Keratinocyte (primary cell): ENCODE data around the gene UGCG. TPM values are rescaled to one million over a fixed set of nuclear protein-coding genes. Genes with fewer than 3 reads are reported as not detected.

Experiments used
- DNase-seq: peaks from one replicate; pipeline ENCODE4 v3.0.0-alpha.2; 2011; ENCODE audit warnings: low read depth, missing footprints, low spot score
- FAIRE-seq: peaks from 2 replicates; lab custom pipeline; 2011; peaks lifted over from hg19 to GRCh38; lab: Jason Lieb, UNC
- H2AFZ ChIP-seq: 2 replicates; pipeline ENCODE4 v1.6.0; 2012; ENCODE audit warnings: low read length, control low read depth, inconsistent platforms; ENCODE audit not compliant: control insufficient read depth
- H3K27ac ChIP-seq: 2 replicates; pipeline ENCODE4 v1.5.1; 2011; ENCODE audit warnings: low read length; ENCODE audit not compliant: control insufficient read depth, insufficient read depth
- H3K27me3 ChIP-seq: 3 replicates; pipeline ENCODE4 v1.6.0; 2011; ENCODE audit warnings: low read length; ENCODE audit not compliant: control insufficient read depth, insufficient read depth; ENCODE audit errors: extremely low read depth
- H3K36me3 ChIP-seq, 2 experiments: 2 replicates in 1 of 2; 3 replicates in 1 of 2; pipeline ENCODE4 v1.5.1; 2011; ENCODE audit warnings: low read length in 2 of 2, mild to moderate bottlenecking in 1 of 2; ENCODE audit not compliant: control insufficient read depth in 2 of 2, insufficient read depth in 2 of 2; ENCODE audit errors: extremely low read depth in 1 of 2
- H3K4me1 ChIP-seq: 3 replicates; pipeline ENCODE4 v1.5.1; 2011; ENCODE audit warnings: low read length; ENCODE audit not compliant: control insufficient read depth, insufficient read depth; ENCODE audit errors: extremely low read depth
- H3K4me2 ChIP-seq: 3 replicates; pipeline ENCODE4 v1.6.0; 2011; ENCODE audit warnings: low read depth, low read length; ENCODE audit not compliant: control insufficient read depth, insufficient read depth; ENCODE audit errors: extremely low read depth
- H3K4me3 ChIP-seq, 3 experiments: fragments of 200-600 bp in 1 of 3; sonication (generic) in 1 of 3; 2 replicates in 2 of 3; 3 replicates in 1 of 3; pipeline ENCODE4 v1.5.1; 2011 to 2016; ENCODE audit warnings: low read length in 3 of 3, mild to moderate bottlenecking in 3 of 3, control low read depth in 2 of 3, inconsistent platforms in 1 of 3, low read depth in 1 of 3, mixed read lengths in 1 of 3, mixed run types in 1 of 3, moderate library complexity in 1 of 3; ENCODE audit not compliant: control insufficient read depth in 2 of 3, insufficient read depth in 2 of 3; ENCODE audit errors: extremely low read depth in 1 of 3
- H3K79me2 ChIP-seq: 2 replicates; pipeline ENCODE4 v1.6.0; 2012; ENCODE audit warnings: low read length; ENCODE audit not compliant: control insufficient read depth, insufficient read depth
- H3K9ac ChIP-seq: 3 replicates; pipeline ENCODE4 v1.6.0; 2011; ENCODE audit warnings: low read length; ENCODE audit not compliant: control insufficient read depth, insufficient read depth; ENCODE audit errors: extremely low read depth
- H3K9me1 ChIP-seq: 3 replicates; pipeline ENCODE4 v1.6.0; 2011; ENCODE audit warnings: low read length; ENCODE audit not compliant: control insufficient read depth, insufficient read depth; ENCODE audit errors: extremely low read depth
- H3K9me3 ChIP-seq: 2 replicates; pipeline ENCODE4 v1.5.1; 2012; ENCODE audit warnings: low read depth, low read length; ENCODE audit not compliant: control insufficient read depth
- H4K20me1 ChIP-seq: 3 replicates; pipeline ENCODE4 v1.6.0; 2011; ENCODE audit warnings: low read length; ENCODE audit not compliant: control insufficient read depth, insufficient read depth; ENCODE audit errors: extremely low read depth
- CTCF ChIP-seq, 3 experiments: IDR thresholded peaks in 1 of 3; conservative IDR thresholded peaks in 1 of 3; optimal IDR thresholded peaks in 1 of 3; 2 replicates in 2 of 3; 3 replicates in 1 of 3; pipeline versions ENCODE3 to v1.5.1; 2011; ENCODE audit warnings: low read length in 3 of 3, mild to moderate bottlenecking in 3 of 3, moderate library complexity in 2 of 3, control low read depth in 1 of 3, inconsistent platforms in 1 of 3; ENCODE audit not compliant: insufficient read depth in 2 of 3; ENCODE audit errors: extremely low read depth in 1 of 3
- EZH2 ChIP-seq: IDR thresholded peaks from one replicate; pipeline ENCODE4 v1.6.1; 2012; ENCODE audit warnings: inconsistent platforms, mild to moderate bottlenecking, low read length, moderate library complexity
- dilution Hi-C: fragments of 300-500 bp; cut with MboI; formaldehyde crosslinking; loops from one replicate; pipeline ENCODE4 v1.7.0; 2020; ENCODE audit warnings: low sequenced_read_pairs; ENCODE audit not compliant: extremely low pct_ligation_motif_present
- polyA plus RNA-seq, 5 experiments: library from polyadenylated mRNA; depleted of rRNA in 3 of 5; stranded (reverse) in 3 of 5; stranded (forward) in 1 of 5; unstranded in 1 of 5; fragments of >200 nt; gene quantifications; 1 replicate in 1 of 5; 2 replicates in 3 of 5; 3 replicates in 1 of 5; pipeline versions ENCODE4 v1.2.1 to v1.2.3, GENCODE V29; 2011 to 2012; ENCODE audit warnings: missing spikeins in 2 of 5, low read depth in 1 of 5, low replicate concordance in 1 of 5

Gene UGCG
- polyA plus RNA-seq, 1 donor (not counting 4 experiments of a cell fraction or from before 2014, with no cell fraction given), result 49.8 TPM

DNA sequence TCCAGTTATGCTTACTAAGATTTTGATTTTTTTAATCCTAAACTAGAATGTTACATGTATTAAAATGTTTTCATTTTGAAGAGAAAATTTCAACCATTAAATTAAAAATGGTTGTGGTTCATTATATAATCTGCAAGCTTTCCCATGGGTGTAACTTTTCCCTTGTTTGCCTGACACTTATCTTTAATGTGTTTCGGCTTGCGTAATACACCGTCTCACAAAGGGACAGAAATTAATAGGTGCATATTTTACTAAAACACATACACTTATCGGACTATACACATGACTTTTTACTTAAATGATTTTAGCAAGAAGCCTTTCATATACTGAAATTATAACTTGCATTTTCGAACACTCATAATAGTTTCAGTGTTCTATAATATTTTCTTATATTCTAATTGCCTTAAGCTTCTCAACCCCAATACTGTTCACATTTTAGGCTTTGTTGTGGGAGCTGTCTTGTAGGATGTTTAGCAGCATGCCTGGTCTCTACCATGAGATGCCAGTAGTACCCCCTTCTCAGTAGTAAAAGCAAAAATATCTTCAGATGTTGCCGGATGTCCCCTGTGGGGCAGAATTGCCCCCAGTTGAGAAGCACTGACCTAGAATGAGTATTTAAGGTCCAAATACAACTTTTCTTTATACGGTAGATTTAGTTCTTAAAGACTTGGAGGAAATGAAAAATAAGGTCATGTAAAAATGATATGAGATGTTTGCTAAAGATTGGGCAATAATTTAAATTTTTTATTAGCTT lies 28.6 kb downstream of the UGCG start:
- Histone ChIP-seq H3K9me1 (no peaks in the 10 kb centered on the region), H3K4me2 (no peak overlapping the region), H3K4me1 (peaks cover 8% of the 10 kb centered on the region), H3K79me2 (peaks cover 55% of the 10 kb centered on the region), H3K27ac (peak overlapping the region; percentile 48), H3K4me3 (no peak overlapping the region), H4K20me1 (no peaks in the 10 kb centered on the region), H3K27me3 (no peaks in the 10 kb centered on the region), H3K9me3 (no peaks in the 10 kb centered on the region), H2AFZ (no peak overlapping the region), H3K9ac (no peak overlapping the region), H3K36me3 (peaks cover 8 to 12% of the 10 kb centered on the region in 2 experiments)
- dilution Hi-C loops, result no loop called here
- TF ChIP-seq CTCF (optimal IDR thresholded peaks at IDR 0.05 in 1 of 3, IDR thresholded peaks at IDR 0.05 in 1 of 3, conservative IDR thresholded peaks at IDR 0.05 in 1 of 3; ENCODE audit: extremely low read depth in 1 of 3, insufficient read depth in 2 of 3, low read length in 3 of 3) (no peak), EZH2 (no peak)
- DNase-seq (no peak), FAIRE-seq (no peak)

- H3K4me3 ChIP-seq, result no peak overlapping the region
- H3K27me3 ChIP-seq, result no peaks in the 10 kb centered on the region
- H4K20me1 ChIP-seq, result no peaks in the 10 kb centered on the region
- H3K79me2 ChIP-seq, result peaks cover 49% of the 10 kb centered on the region
- peaks cover 11 to 12% of the 10 kb centered on the region in 2 experiments for H3K36me3 ChIP-seq
- no peaks in the 10 kb centered on the region for H3K9me3 ChIP-seq
- no peak overlapping the region for H3K4me2 ChIP-seq
- H3K27ac ChIP-seq, result no peak overlapping the region
- H3K9ac ChIP-seq, result no peak overlapping the region
- TF ChIP-seq EZH2, result no peak
- no peak for TF ChIP-seq CTCF (optimal IDR thresholded peaks at IDR 0.05 in 1 of 3, IDR thresholded peaks at IDR 0.05 in 1 of 3, conservative IDR thresholded peaks at IDR 0.05 in 1 of 3; ENCODE audit: extremely low read depth in 1 of 3, insufficient read depth in 2 of 3, low read length in 3 of 3)
- H3K9me1 ChIP-seq, result no peaks in the 10 kb centered on the region
- dilution Hi-C loops, result no loop called here
- DNase-seq, result no peak
- H2AFZ ChIP-seq, result no peak overlapping the region
- peaks cover 8% of the 10 kb centered on the region for H3K4me1 ChIP-seq
- FAIRE-seq, result no peak
Observed at GRCh38 chr9:111925784-111926183, 29.2 kb downstream of the UGCG start.
